H9 (cell line): Measurements from ENCODE around the gene SULT1A2. TPM values are rescaled to one million over a fixed set of nuclear protein-coding genes. Genes with fewer than 3 reads are reported as not detected.
"Not testable (repeated sequence)": the region's sequence is repeated elsewhere in the genome, so short reads cannot be mapped to it uniquely, and the experiment has no call there.

Experiments used
- DNase-seq: peaks from one replicate; pipeline ENCODE4 v3.0.0-alpha.2; 2017
- H2AFZ ChIP-seq: one replicate; pipeline ENCODE4 v1.6.1; 2013; ENCODE audit warnings: mild to moderate bottlenecking, low read length, control low read depth, moderate library complexity
- H2AK5ac ChIP-seq: 2 replicates; pipeline ENCODE4 v1.6.1; 2013; ENCODE audit warnings: low read length, control low read depth, mixed read lengths; ENCODE audit not compliant: insufficient read length
- H2BK120ac ChIP-seq: one replicate; pipeline ENCODE4 v1.6.1; 2013; ENCODE audit warnings: low read depth, mild to moderate bottlenecking, low read length, control low read depth, inconsistent platforms; ENCODE audit not compliant: poor library complexity, severe bottlenecking
- H2BK12ac ChIP-seq: 2 replicates; pipeline ENCODE4 v1.6.1; 2013; ENCODE audit warnings: low read length, control low read depth, mixed read lengths, low read depth; ENCODE audit not compliant: insufficient read length
- H2BK15ac ChIP-seq: 2 replicates; pipeline ENCODE4 v1.6.1; 2013; ENCODE audit warnings: low read depth, low read length, control low read depth
- H2BK20ac ChIP-seq: one replicate; pipeline ENCODE4 v1.6.1; 2013; ENCODE audit warnings: low read depth, mild to moderate bottlenecking, low read length, control low read depth, inconsistent platforms; ENCODE audit not compliant: poor library complexity, severe bottlenecking
- H2BK5ac ChIP-seq: 2 replicates; pipeline ENCODE4 v1.6.1; 2013; ENCODE audit warnings: low read length, control low read depth, mixed read lengths; ENCODE audit not compliant: insufficient read length
- H3K14ac ChIP-seq: 2 replicates; pipeline ENCODE4 v1.6.1; 2013; ENCODE audit warnings: low read length, control low read depth; ENCODE audit not compliant: insufficient read depth
- H3K18ac ChIP-seq: 2 replicates; pipeline ENCODE4 v1.6.1; 2013; ENCODE audit warnings: low read depth, mild to moderate bottlenecking, mixed read lengths, low read length, control low read depth; ENCODE audit not compliant: insufficient read length
- H3K23ac ChIP-seq: 2 replicates; pipeline ENCODE4 v1.6.1; 2013; ENCODE audit warnings: low read length, control low read depth, mixed read lengths, low read depth; ENCODE audit not compliant: insufficient read length
- H3K23me2 ChIP-seq: 2 replicates; pipeline ENCODE4 v1.6.1; 2013; ENCODE audit warnings: low read depth, mild to moderate bottlenecking, mixed read lengths, low read length, control low read depth; ENCODE audit not compliant: insufficient read length, poor library complexity, severe bottlenecking
- H3K27ac ChIP-seq: 2 replicates; pipeline ENCODE4 v1.5.1; 2013; ENCODE audit warnings: low read length, control low read depth, mixed read lengths, low read depth; ENCODE audit not compliant: insufficient read length
- H3K27me3 ChIP-seq: 2 replicates; pipeline ENCODE4 v1.6.1; 2013; ENCODE audit warnings: low read length, control low read depth, inconsistent platforms; ENCODE audit not compliant: insufficient read depth
- H3K4ac ChIP-seq: 2 replicates; pipeline ENCODE4 v1.6.1; 2013; ENCODE audit warnings: low read depth, mild to moderate bottlenecking, control low read depth, inconsistent platforms, low read length, moderate library complexity
- H3K4me1 ChIP-seq: 2 replicates; pipeline ENCODE4 v1.6.1; 2013; ENCODE audit warnings: low read length, control low read depth, inconsistent platforms; ENCODE audit not compliant: insufficient read depth
- H3K4me2 ChIP-seq: 2 replicates; pipeline ENCODE4 v1.6.1; 2013; ENCODE audit warnings: low read length, control low read depth, mixed read lengths; ENCODE audit not compliant: insufficient read length, insufficient read depth
- H3K56ac ChIP-seq: 2 replicates; pipeline ENCODE4 v1.6.1; 2013; ENCODE audit warnings: low read depth, mild to moderate bottlenecking, mixed read lengths, low read length, control low read depth; ENCODE audit not compliant: insufficient read length
- H3K79me1 ChIP-seq: 2 replicates; pipeline ENCODE4 v1.6.1; 2013; ENCODE audit warnings: low read depth, mild to moderate bottlenecking, moderate library complexity, low read length, control low read depth, inconsistent platforms; ENCODE audit not compliant: insufficient read depth, poor library complexity, severe bottlenecking
- H3K79me2 ChIP-seq: 2 replicates; pipeline ENCODE4 v1.6.1; 2013; ENCODE audit warnings: low read length, control low read depth, inconsistent platforms; ENCODE audit not compliant: insufficient read depth
- H3K9ac ChIP-seq: 2 replicates; pipeline ENCODE4 v1.6.1; 2013; ENCODE audit warnings: low read length, control low read depth, mixed read lengths; ENCODE audit not compliant: insufficient read length; ENCODE audit errors: extremely low read depth
- H3K9me3 ChIP-seq: one replicate; pipeline ENCODE4 v1.6.1; 2013; ENCODE audit warnings: low read depth, low read length, inconsistent platforms; ENCODE audit not compliant: control insufficient read depth
- H3T11ph ChIP-seq: one replicate; pipeline ENCODE4 v1.6.1; 2013; ENCODE audit warnings: mild to moderate bottlenecking, low read length, control low read depth, inconsistent platforms
- H4K20me1 ChIP-seq: one replicate; pipeline ENCODE4 v1.6.1; 2013; ENCODE audit not compliant: control insufficient read depth, insufficient read length, insufficient read depth
- H4K5ac ChIP-seq: 2 replicates; pipeline ENCODE4 v1.6.1; 2013; ENCODE audit warnings: low read depth, mild to moderate bottlenecking, mixed read lengths, low read length, control low read depth; ENCODE audit not compliant: insufficient read length
- H4K8ac ChIP-seq: replicated peaks from 2 replicates; pipeline ENCODE4 v1.6.1; 2013; ENCODE audit warnings: low read length, control low read depth, mixed read lengths, low read depth; ENCODE audit not compliant: insufficient read length
- H4K91ac ChIP-seq: 2 replicates; pipeline ENCODE4 v1.6.1; 2013; ENCODE audit warnings: low read depth, mild to moderate bottlenecking, moderate library complexity, mixed read lengths, low read length, control low read depth; ENCODE audit not compliant: insufficient read length
- H3K27ac Mint-ChIP-seq, 3 experiments: 2 replicates in 2 of 3; 3 replicates in 1 of 3; pipeline ENCODE4 v1.8.0; 2020 to 2021; ENCODE audit warnings: mixed read lengths in 3 of 3, mild to moderate bottlenecking in 1 of 3, moderate library complexity in 1 of 3
- H3K27me3 Mint-ChIP-seq: 2 replicates; pipeline ENCODE4 v1.8.0; 2021; ENCODE audit warnings: low read depth, mild to moderate bottlenecking, moderate library complexity, mixed read lengths
- H3K36me3 Mint-ChIP-seq, 3 experiments: 2 replicates in 2 of 3; 3 replicates in 1 of 3; pipeline ENCODE4 v1.8.0; 2020 to 2021; ENCODE audit warnings: low read depth in 3 of 3, mixed read lengths in 3 of 3; ENCODE audit not compliant: insufficient read depth in 1 of 3
- H3K4me1 Mint-ChIP-seq, 2 experiments: 2 replicates each; pipeline ENCODE4 v1.8.0; 2020; ENCODE audit warnings: mixed read lengths in 2 of 2
- H3K4me3 Mint-ChIP-seq, 2 experiments: 2 replicates in 1 of 2; 3 replicates in 1 of 2; pipeline ENCODE4 v1.8.0; 2020 to 2021; ENCODE audit warnings: mild to moderate bottlenecking in 2 of 2, mixed read lengths in 2 of 2, moderate library complexity in 1 of 2
- H3K9me3 Mint-ChIP-seq, 2 experiments: 2 replicates in 1 of 2; 3 replicates in 1 of 2; pipeline ENCODE4 v1.8.0; 2020; ENCODE audit warnings: mild to moderate bottlenecking in 2 of 2, mixed read lengths in 2 of 2, moderate library complexity in 1 of 2
- CTCF ChIP-seq: fragments of 200-600 bp; sonication (generic); conservative IDR thresholded peaks from 3 replicates; pipeline ENCODE4 v1.8.0; 2021; ENCODE audit warnings: antibody characterized with exemption, mild to moderate bottlenecking
- WGBS: extraction: QIAGEN DNeasy Blood & Tissue Kit; methylation state at CpG from one replicate; pipeline ENCODE4 v1.1.7; 2013; ENCODE audit warnings: missing lambda C conversion rate, low lambda C conversion rate, mixed read lengths; ENCODE audit not compliant: insufficient read length; ENCODE audit errors: extremely low coverage; 5-methylcytosine and 5-hydroxymethylcytosine counted together
- total RNA-seq: library from RNA; stranded (reverse); gene quantifications from 2 replicates; pipeline ENCODE4 v1.2.1, GENCODE V29; 2021

SULT1A2 gene
- total RNA-seq, 1 experiment from 2014 or later, result 0.66 TPM

- Histone ChIP-seq H3K4me2 (no peak overlapping the region), H3K9ac (no peak overlapping the region), H2BK20ac (no peak overlapping the region), H3K27me3 (no peaks in the 10 kb centered on the region), H3K79me1 (no peaks in the 10 kb centered on the region), H3K27ac (no peak overlapping the region), H2BK120ac (peak overlapping the region; percentile 61), H2BK12ac (no peak overlapping the region), H2BK5ac (no peak overlapping the region), H2BK15ac (no peak overlapping the region), H3K9me3 (no peaks in the 10 kb centered on the region), H4K20me1 (no peaks in the 10 kb centered on the region), H3K14ac (no peak overlapping the region), H3T11ph (no peak overlapping the region), H4K91ac (no peak overlapping the region), H4K5ac (no peak overlapping the region), H2AFZ (no peak overlapping the region), H3K23ac (no peak overlapping the region), H4K8ac (no peak overlapping the region), H3K18ac (no peak overlapping the region), H3K79me2 (no peaks in the 10 kb centered on the region), H3K56ac (no peak overlapping the region), H3K4me1 (no peaks in the 10 kb centered on the region; the same call in 1 of the 2 replicates), H3K4ac (no peak overlapping the region), H3K23me2 (no peaks in the 10 kb centered on the region), H2AK5ac (no peak overlapping the region)
- Mint-ChIP-seq H3K9me3 (no peaks in the 10 kb centered on the region), H3K4me3 (no peak overlapping the region; a peak in 1 of 5 replicates), H3K4me1 (peaks cover 17 to 28% of the 10 kb centered on the region in 2 experiments), H3K27me3 (no peaks in the 10 kb centered on the region), H3K27ac (peak overlapping the region; percentile 6 to 30 (median 6); a peak in 1 of 7 replicates), H3K36me3 (no peaks in the 10 kb centered on the region)
- no CpG with 5 or more reads among the region's 7 CpGs for WGBS
- peak; percentile 18 for DNase-seq
- no peak for TF ChIP-seq CTCF
These were observed 19.8 kb upstream of the SULT1A2 start for GRCh38 chr16:28616636-28617035.

- H3K9ac ChIP-seq, H3K56ac ChIP-seq, H4K8ac ChIP-seq, H3K27me3 Mint-ChIP-seq, H4K5ac ChIP-seq, H3K9me3 ChIP-seq, H3K27me3 ChIP-seq, H3K36me3 Mint-ChIP-seq, H3K9me3 Mint-ChIP-seq, H3K79me1 ChIP-seq, H2BK120ac ChIP-seq, H3K14ac ChIP-seq, H2BK5ac ChIP-seq, H3K27ac Mint-ChIP-seq, H3K79me2 ChIP-seq, H4K20me1 ChIP-seq, H3K18ac ChIP-seq, DNase-seq, H2AK5ac ChIP-seq, H3K27ac ChIP-seq, H3K4me3 Mint-ChIP-seq, H2AFZ ChIP-seq, H2BK20ac ChIP-seq, H3K23ac ChIP-seq, H3T11ph ChIP-seq, H4K91ac ChIP-seq, H3K4me1 ChIP-seq, H3K4ac ChIP-seq, H3K23me2 ChIP-seq, H3K4me2 ChIP-seq, H2BK12ac ChIP-seq, H2BK15ac ChIP-seq: not testable (repeated sequence)
- peaks cover 14 to 24% of the 10 kb centered on the region in 2 experiments for H3K4me1 Mint-ChIP-seq
- WGBS, result no CpG with 5 or more reads among the region's 7 CpGs
These were observed 19.4 kb upstream of the SULT1A2 start for GRCh38 chr16:28616224-28616577.
